ENCODE data around the gene AWAT2.
A peak's percentile ranks its signal among the peaks of the same experiment; 100 is the strongest.
"Not testable (repeated sequence)": the region's sequence is repeated elsewhere in the genome, so short reads cannot be mapped to it uniquely, and the experiment has no call there.

AWAT2 gene

GRCh38 chrX:70039758-70040157 is 10.0 kb downstream of the AWAT2 start:
- DNase-seq = no peak

GRCh38 chrX:70038951-70039350 is 10.8 kb downstream of the AWAT2 start:
- no peak for DNase-seq

GRCh38 chrX:70038515-70038914 is 11.2 kb downstream of the AWAT2 start:
- no peak for DNase-seq

GRCh38 chrX:70034646-70035045 is 15.1 kb downstream of the AWAT2 start:
- no peak for DNase-seq

GRCh38 chrX:70033348-70034051 is 16.2 kb downstream of the AWAT2 start:
- peak; percentile 2 for DNase-seq

GRCh38 chrX:70032792-70033191 is 16.9 kb downstream of the AWAT2 start:
- no peak for DNase-seq

GRCh38 chrX:70030301-70030767 is 19.4 kb downstream of the AWAT2 start:
- peak; percentile 15 for DNase-seq

- DNase-seq = no peak
Measured at GRCh38 chrX:70029863-70030262, 19.9 kb downstream of the AWAT2 start.

GRCh38 chrX:70026851-70027200 is 22.9 kb downstream of the AWAT2 start:
- DNase-seq = no peak

- DNase-seq = no peak
Measured at GRCh38 chrX:70026112-70026850, 23.5 kb downstream of the AWAT2 start.

- DNase-seq = no peak
Measured at GRCh38 chrX:70025464-70025863, 24.3 kb downstream of the AWAT2 start.

GRCh38 chrX:70022616-70023015 is 27.1 kb downstream of the AWAT2 start:
- DNase-seq = no peak

GRCh38 chrX:70016513-70016912 is 33.2 kb downstream of the AWAT2 start:
- no peak for DNase-seq

- DNase-seq = no peak
Measured at GRCh38 chrX:70013466-70014381, 36.0 kb downstream of the AWAT2 start.

- DNase-seq = no peak
Measured at GRCh38 chrX:70012756-70013155, 37.0 kb downstream of the AWAT2 start.

- no peak for DNase-seq
Measured at GRCh38 chrX:70009970-70010369, 39.8 kb downstream of the AWAT2 start.

GRCh38 chrX:70009049-70009448 is 40.7 kb downstream of the AWAT2 start:
- no peak for DNase-seq

GRCh38 chrX:70007946-70008345 is 41.8 kb downstream of the AWAT2 start:
- DNase-seq = no peak

- no peak for DNase-seq
Measured at GRCh38 chrX:70001708-70002341, 47.9 kb downstream of the AWAT2 start.

GRCh38 chrX:70001269-70001668 is 48.5 kb downstream of the AWAT2 start:
- no peak for DNase-seq

GRCh38 chrX:69998299-69998698 is 51.4 kb downstream of the AWAT2 start:
- not testable (repeated sequence) for DNase-seq

GRCh38 chrX:69996113-69996468 is 53.6 kb downstream of the AWAT2 start:
- DNase-seq = no peak
